Measurements from ENCODE around the gene KLHL2.
"Not testable (repeated sequence)": the region's sequence is repeated elsewhere in the genome, so short reads cannot be mapped to it uniquely, and the experiment has no call there.

The KLHL2 gene

GRCh38 chr4:165330071-165330470 lies 122.7 kb downstream of the KLHL2 start:
- DNase-seq (ENCODE audit: low read depth, low spot score), result no peak

DNA sequence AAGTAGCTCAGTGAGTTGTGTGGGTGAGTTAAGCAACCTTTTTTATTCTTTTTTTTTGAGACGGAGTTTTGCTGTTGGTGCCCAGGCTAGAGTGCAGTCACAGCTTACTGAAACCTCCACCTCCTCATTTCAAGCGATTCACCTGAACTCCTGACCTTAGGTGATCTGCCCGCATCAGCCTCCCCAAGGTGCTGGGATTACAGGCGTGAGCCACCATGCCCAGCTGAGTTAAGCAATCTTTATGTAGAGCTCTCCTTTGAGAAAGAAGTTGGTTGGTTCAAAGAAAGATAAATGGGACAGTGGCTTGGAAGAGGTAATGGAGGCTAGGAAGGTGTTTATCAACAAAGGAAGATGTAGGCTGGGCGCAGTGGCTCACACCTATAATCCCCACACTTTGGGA lies 123.3 kb downstream of the KLHL2 start:
- no peak for DNase-seq (ENCODE audit: low read depth, low spot score)

GRCh38 chr4:165331359-165331758 lies 124.0 kb downstream of the KLHL2 start:
- no peak for DNase-seq (ENCODE audit: low read depth, low spot score)

DNA sequence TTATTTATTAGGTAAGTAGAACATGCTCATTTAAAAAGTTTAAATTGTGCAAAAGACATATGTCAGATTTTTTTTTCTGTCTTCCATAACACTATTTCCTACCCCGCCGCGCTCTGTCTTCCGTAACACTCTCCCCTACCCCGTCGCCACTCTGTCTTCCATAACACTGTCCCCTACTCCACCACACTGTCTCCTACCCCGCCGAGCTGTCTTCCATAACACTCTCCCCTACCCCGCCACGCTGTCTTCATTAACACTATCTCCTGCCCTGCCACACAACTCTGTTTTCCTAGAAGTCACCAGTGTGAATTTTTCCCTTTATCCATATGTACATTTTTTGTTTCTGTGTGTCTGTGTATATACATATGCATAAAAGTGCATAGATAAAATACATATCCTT lies 124.5 kb downstream of the KLHL2 start:
- DNase-seq (ENCODE audit: low read depth, low spot score), result no peak

DNA sequence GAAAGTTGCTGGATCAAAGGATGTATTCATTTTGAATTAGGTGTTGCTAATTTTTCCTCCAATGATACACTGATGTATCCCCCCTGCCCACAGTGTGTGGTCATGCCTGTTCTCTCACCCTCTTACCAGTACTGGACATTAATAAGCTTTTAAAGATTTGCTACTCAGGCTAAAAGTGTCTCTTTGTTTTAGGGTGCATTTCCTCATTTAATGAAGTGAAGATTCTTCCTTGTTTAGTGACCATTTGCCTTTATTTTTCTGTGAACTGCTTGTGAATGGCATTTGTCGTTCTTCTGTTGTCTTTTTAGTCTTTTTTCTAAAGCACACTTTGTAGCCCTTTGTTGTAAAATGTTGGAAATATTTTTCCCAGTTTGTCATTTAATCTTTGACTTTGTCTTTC lies 125.1 kb downstream of the KLHL2 start:
- DNase-seq (ENCODE audit: low read depth, low spot score), result no peak

GRCh38 chr4:165335163-165335703 lies 127.9 kb downstream of the KLHL2 start:
- no peak for DNase-seq (ENCODE audit: low read depth, low spot score)

- no peak for DNase-seq (ENCODE audit: low read depth, low spot score)
Observed at GRCh38 chr4:165336743-165337142, 129.4 kb downstream of the KLHL2 start.

- not testable (repeated sequence) for DNase-seq (ENCODE audit: low read depth, low spot score)
Observed at GRCh38 chr4:165342340-165342739, 135.0 kb downstream of the KLHL2 start.

GRCh38 chr4:165343353-165344191 lies 136.2 kb downstream of the KLHL2 start:
- no peak for DNase-seq (ENCODE audit: low read depth, low spot score)

GRCh38 chr4:165345666-165346417 lies 138.5 kb downstream of the KLHL2 start:
- no peak for DNase-seq (ENCODE audit: low read depth, low spot score)

DNA sequence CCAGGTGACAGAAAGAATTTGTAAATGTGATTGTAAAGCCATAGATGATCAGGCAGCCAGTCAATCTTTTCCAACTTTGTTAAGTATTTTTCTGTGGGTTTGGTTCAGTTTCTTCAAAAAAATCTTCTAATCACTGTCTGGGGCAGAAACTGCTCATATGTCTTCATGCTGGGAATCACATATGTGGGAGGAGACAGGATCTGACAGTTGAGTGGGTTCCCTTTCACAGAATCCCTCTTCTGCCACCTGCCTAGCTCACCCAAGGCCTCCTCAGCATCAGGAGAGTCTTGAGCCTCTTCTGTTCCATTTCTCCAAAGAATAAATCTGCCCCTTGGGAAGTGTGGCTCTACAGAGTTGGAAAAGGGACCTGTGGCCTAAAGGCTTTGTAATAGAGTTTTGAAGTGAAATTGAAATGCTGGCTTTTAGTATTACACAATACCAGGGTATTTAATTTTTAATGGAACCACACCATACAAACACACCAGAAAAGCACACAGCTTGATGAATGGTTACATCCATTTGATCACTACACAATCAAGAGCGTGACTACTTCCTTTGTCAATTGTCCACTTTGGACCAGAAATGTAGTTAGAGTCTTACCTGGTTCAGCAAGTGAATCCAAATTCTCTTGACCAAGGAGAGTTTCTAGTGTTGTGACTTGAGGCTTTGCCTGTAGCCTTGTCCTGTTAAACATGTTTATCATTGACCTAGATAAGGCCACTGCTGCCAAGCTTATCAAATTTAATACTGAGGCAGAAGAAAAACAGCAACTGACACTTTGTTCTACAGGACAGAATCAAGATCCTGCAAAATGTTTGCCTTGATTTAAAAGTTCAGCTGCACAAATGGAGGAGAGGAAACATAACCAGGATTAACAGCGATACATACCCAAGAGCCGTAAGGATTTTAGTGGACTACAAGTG lies 140.5 kb downstream of the KLHL2 start:
- DNase-seq (ENCODE audit: low read depth, low spot score), result no peak

DNA sequence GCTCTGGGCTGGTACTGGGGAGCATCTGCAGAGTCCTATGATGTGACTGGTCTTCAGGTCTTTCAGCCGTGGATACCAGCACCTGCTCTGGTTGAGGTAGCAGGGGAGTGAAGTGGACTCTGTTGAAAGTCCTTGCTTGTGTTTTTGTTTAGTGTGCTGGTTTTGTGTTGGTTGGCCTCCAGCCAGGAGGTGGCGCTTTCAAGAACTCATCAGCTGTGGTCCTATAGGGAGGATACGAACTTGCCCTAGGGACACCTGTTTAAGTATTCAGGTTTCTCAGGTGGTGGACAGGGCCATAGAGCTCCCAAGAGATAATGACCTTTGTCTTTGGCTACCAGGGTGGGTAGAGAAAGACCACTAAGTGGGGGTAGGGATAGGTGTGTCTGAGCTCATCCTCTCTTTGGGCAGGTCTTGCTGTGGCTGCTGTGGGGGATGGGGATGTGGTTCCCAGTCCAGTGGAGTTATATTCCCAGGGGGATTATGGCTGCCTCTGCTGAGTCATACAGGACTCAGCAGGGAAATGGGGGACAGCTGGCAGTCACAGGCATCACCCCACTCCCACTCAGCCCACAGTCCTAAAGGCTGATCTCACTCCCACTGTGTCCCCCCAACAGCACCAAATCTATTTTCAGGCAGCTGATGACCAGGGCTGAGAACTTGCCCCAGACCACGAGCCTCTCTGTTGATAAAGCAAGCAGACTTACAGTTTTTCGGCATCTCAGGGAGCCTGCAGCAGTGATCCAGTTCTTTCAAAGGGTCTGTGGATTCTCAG lies 144.2 kb downstream of the KLHL2 start:
- DNase-seq (ENCODE audit: low read depth, low spot score), result no peak

DNA sequence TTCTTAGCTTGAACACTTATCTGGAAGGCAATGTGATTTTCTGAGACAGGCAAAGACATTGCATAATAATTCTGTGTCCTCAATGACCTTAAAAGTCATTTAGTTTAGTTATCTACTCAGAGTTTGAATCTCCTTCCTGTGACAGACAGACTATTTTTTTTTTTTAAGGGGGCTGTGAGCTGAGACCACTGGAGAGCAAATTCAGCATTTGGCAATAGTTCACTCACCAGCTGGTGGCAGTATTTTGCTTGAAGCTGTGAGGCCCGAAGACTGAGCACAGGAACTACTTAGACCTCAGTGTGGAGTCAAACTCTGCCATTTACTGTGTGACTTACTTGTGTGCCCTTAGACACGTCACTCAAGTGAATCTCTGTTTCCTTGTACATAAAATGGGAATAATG lies 148.5 kb downstream of the KLHL2 start:
- no peak for DNase-seq (ENCODE audit: low read depth, low spot score)

GRCh38 chr4:165359506-165359905 lies 152.1 kb downstream of the KLHL2 start:
- DNase-seq (ENCODE audit: low read depth, low spot score), result no peak

GRCh38 chr4:165360041-165360695 lies 152.8 kb downstream of the KLHL2 start:
- no peak for DNase-seq (ENCODE audit: low read depth, low spot score)

GRCh38 chr4:165360985-165361670 lies 153.8 kb downstream of the KLHL2 start:
- no peak for DNase-seq (ENCODE audit: low read depth, low spot score)

GRCh38 chr4:165361810-165362209 lies 154.4 kb downstream of the KLHL2 start:
- no peak for DNase-seq (ENCODE audit: low read depth, low spot score)

DNA sequence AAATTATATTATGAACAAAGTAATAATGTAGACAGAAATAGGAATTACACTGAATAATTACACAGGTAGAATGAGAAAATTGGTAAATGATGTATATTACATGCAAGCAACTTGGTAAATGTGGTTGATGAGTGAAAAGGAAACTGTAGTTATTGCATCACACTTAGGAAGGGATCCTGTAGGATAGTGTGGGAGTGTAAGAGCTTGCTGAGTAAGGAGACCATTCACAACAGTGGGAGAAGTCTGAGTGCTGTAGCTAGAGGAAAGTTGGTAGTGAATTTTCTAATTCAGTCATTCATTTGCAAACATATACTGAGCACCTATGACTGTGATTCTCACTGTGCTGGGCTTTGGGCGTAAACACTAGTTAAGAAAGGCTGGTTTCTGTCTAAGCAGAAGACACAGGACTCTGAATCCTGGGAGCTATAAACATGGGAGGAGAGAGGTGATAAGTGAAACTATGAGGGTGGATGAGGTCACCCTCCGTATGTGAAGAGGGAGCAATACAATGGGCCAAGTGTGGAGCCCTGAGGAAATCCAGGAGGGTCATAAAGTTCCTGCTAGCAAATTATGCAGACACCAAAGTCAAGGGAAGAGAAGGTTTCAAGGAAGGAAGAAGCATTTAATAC lies 157.2 kb downstream of the KLHL2 start:
- DNase-seq (ENCODE audit: low read depth, low spot score), result no peak

DNA sequence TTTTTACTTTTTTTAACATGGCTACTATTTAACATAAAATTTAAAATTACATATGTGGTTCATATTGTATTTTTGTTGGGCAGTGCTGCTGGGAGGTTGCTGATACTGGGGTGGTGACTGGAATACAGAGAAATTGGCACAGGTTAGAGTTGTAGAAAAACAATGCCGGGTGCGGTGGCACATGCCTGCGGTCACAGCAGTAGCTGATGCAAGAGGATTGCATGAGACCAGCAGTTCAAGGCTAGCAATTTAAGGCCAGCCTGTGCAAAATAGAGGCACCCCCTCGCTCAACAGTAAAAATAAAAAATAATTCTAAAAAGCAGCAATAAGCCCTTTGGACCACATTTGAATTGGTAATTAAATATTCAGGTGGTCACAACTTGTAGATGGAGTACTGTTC lies 159.7 kb downstream of the KLHL2 start:
- no peak for DNase-seq (ENCODE audit: low read depth, low spot score)

Data from brain pericyte (primary cell).